HepG2 (cell line): Measurements from ENCODE around the gene H3-3A. TPM values are rescaled to one million over a fixed set of nuclear protein-coding genes. Genes with fewer than 3 reads are reported as not detected.
A peak's percentile ranks its signal among the peaks of the same experiment; 100 is the strongest.

Experiments used
- ATM ChIP-seq: fragments of 450-650 bp; IDR thresholded peaks from 2 replicates; pipeline ENCODE4 v1.7.1; 2017; ENCODE audit warnings: mild to moderate bottlenecking, borderline replicate concordance
- CEBPB ChIP-seq: IDR thresholded peaks from 2 replicates; pipeline ENCODE4 v1.6.1; 2011; ENCODE audit warnings: low read depth, low read length, improper control_type of control experiment, borderline replicate concordance
- FOSL2 ChIP-seq: sonication (generic); formaldehyde crosslinking; IDR thresholded peaks from 2 replicates; pipeline ENCODE4 v1.4.0; 2020; ENCODE audit warnings: missing genetic modification reagents
- GATAD2A ChIP-seq: IDR thresholded peaks from 2 replicates; pipeline ENCODE4 v1.6.1; 2016
- MAFK ChIP-seq, 2 experiments: IDR thresholded peaks in 1 of 2; conservative IDR thresholded peaks in 1 of 2; 2 replicates each; pipeline ENCODE4 v1.6.1; 2011; ENCODE audit warnings: improper control_type of control experiment in 2 of 2, low read length in 2 of 2
- MTA1 ChIP-seq: sonication (generic); formaldehyde crosslinking; IDR thresholded peaks from 2 replicates; pipeline ENCODE4 v1.4.0; 2020; ENCODE audit warnings: missing genetic modification reagents, mild to moderate bottlenecking, borderline replicate concordance
- NONO ChIP-seq, 2 experiments: fragments of 450-650 bp in 1 of 2; sonication (generic) in 1 of 2; formaldehyde crosslinking in 1 of 2; IDR thresholded peaks in 1 of 2; conservative IDR thresholded peaks in 1 of 2; 2 replicates each; pipeline versions ENCODE4 v1.6.1 to v1.8.0; 2017 to 2022; ENCODE audit warnings: mild to moderate bottlenecking in 1 of 2, missing genetic modification reagents in 1 of 2, moderate library complexity in 1 of 2
- RBM39 ChIP-seq: fragments of 200-400 bp; formaldehyde crosslinking; IDR thresholded peaks from one replicate; pipeline ENCODE4 v1.6.1; 2018; ENCODE audit warnings: antibody characterized with exemption, mild to moderate bottlenecking, low read depth, low read length; ENCODE audit not compliant: poor library complexity, severe bottlenecking
- RFXAP ChIP-seq: sonication (generic); formaldehyde crosslinking; IDR thresholded peaks from 2 replicates; pipeline ENCODE4 v1.4.0; 2020; ENCODE audit warnings: missing genetic modification reagents, borderline replicate concordance
- SIN3B ChIP-seq: fragments of 150-350 bp; IDR thresholded peaks from 2 replicates; pipeline ENCODE4 v1.6.1; 2014; ENCODE audit warnings: low read length
- TAF15 ChIP-seq: fragments of 200-400 bp; formaldehyde crosslinking; IDR thresholded peaks from one replicate; pipeline ENCODE4 v1.6.1; 2018; ENCODE audit warnings: mild to moderate bottlenecking, low read depth, low read length; ENCODE audit not compliant: poor library complexity, severe bottlenecking
- TBP ChIP-seq: sonication (generic); formaldehyde crosslinking; IDR thresholded peaks from 2 replicates; pipeline ENCODE4 v1.5.0; 2020; ENCODE audit warnings: missing genetic modification reagents
- ZKSCAN8 ChIP-seq: IDR thresholded peaks from 2 replicates; pipeline ENCODE4 v1.6.1; 2016; ENCODE audit warnings: borderline replicate concordance, missing genetic modification reagents, missing compliant biosample characterization
- ZNF7 ChIP-seq: IDR thresholded peaks from 2 replicates; pipeline ENCODE4 v1.6.1; 2016; ENCODE audit warnings: missing biosample characterization, missing genetic modification reagents
- polyA plus RNA-seq, 8 experiments: library from polyadenylated mRNA; depleted of rRNA in 3 of 8; stranded (reverse) in 7 of 8; unstranded in 1 of 8; fragments of >200 nt; fragmentation: Illumina TruSeq in 4 of 8; extraction: Trizol in 4 of 8; gene quantifications; 2 replicates each; pipeline versions ENCODE4 v1.2.1 to v1.2.3, GENCODE V29; 2011 to 2016; ENCODE audit warnings: low read depth in 4 of 8, missing spikeins in 1 of 8, mixed read lengths in 1 of 8; ENCODE audit not compliant: insufficient read depth in 1 of 8
- total RNA-seq, 5 experiments: library from RNA; depleted of rRNA; stranded (reverse); fragments of >200 nt; fragmentation: Illumina TruSeq; extraction: Trizol; gene quantifications; 2 replicates each; pipeline ENCODE4 v1.2.3, GENCODE V29; 2016; ENCODE audit warnings: low read depth in 1 of 5
- TF ChIP-seq, protein P1 (sequence below): sonication (generic); formaldehyde crosslinking; conservative IDR thresholded peaks from 2 replicates; pipeline ENCODE4 v1.4.0; 2020; ENCODE audit warnings: mild to moderate bottlenecking, missing genetic modification reagents, moderate library complexity
- TF ChIP-seq, protein P2 (sequence below): IDR thresholded peaks from 2 replicates; pipeline ENCODE4 v1.6.1; 2016; ENCODE audit warnings: mild to moderate bottlenecking
- TF ChIP-seq, protein P3 (sequence below): sonication (generic); formaldehyde crosslinking; IDR thresholded peaks from 2 replicates; pipeline ENCODE4 v1.5.1; 2020; ENCODE audit warnings: missing genetic modification reagents, mild to moderate bottlenecking, borderline replicate concordance

Gene H3-3A
- total and polyA plus RNA-seq, 2 of the 13 experiments (the other 11 are each of a cell fraction or from before 2014, with no cell fraction given), result 221 to 320 TPM

DNA sequence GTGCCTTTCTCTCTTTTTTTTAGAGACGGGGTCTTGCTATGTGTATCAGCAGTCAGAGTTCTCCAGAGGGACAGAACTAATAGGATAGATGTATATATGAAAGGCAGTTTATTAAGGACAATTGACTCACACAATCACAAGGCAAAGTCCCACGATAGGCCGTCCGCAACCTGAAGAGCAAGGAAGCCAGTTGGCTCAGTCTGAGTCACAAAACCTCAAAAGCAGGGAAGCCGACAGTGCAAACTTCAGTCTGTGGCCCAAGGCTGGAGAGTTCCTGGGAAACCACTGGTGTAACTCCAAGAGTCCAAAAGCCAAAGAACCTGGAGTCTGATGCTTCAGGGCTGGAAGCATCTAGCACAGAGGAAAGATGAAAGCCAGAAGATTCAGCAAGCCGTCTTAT, 16.3 kb upstream of the H3-3A start (continued):
- no peak for TF ChIP-seq CEBPB
- no peak for TF ChIP-seq TAF15
- TF ChIP-seq FOSL2 (CRISPR knock-in tag), result peak; percentile 85
- no peak for TF ChIP-seq RFXAP (CRISPR knock-in tag)
- TF ChIP-seq ZNF7 (CRISPR knock-in tag), result peak; percentile 85; the same call in 1 of the 2 replicates
- no peak for TF ChIP-seq MTA1 (CRISPR knock-in tag)
- TF ChIP-seq SIN3B, result no peak
- TF ChIP-seq, protein P1, sequence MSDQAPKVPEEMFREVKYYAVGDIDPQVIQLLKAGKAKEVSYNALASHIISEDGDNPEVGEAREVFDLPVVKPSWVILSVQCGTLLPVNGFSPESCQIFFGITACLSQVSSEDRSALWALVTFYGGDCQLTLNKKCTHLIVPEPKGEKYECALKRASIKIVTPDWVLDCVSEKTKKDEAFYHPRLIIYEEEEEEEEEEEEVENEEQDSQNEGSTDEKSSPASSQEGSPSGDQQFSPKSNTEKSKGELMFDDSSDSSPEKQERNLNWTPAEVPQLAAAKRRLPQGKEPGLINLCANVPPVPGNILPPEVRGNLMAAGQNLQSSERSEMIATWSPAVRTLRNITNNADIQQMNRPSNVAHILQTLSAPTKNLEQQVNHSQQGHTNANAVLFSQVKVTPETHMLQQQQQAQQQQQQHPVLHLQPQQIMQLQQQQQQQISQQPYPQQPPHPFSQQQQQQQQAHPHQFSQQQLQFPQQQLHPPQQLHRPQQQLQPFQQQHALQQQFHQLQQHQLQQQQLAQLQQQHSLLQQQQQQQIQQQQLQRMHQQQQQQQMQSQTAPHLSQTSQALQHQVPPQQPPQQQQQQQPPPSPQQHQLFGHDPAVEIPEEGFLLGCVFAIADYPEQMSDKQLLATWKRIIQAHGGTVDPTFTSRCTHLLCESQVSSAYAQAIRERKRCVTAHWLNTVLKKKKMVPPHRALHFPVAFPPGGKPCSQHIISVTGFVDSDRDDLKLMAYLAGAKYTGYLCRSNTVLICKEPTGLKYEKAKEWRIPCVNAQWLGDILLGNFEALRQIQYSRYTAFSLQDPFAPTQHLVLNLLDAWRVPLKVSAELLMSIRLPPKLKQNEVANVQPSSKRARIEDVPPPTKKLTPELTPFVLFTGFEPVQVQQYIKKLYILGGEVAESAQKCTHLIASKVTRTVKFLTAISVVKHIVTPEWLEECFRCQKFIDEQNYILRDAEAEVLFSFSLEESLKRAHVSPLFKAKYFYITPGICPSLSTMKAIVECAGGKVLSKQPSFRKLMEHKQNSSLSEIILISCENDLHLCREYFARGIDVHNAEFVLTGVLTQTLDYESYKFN (CRISPR knock-in tag), result no peak
- TF ChIP-seq ZKSCAN8 (CRISPR knock-in tag), result no peak
- TF ChIP-seq TBP, result no peak
- no peak for TF ChIP-seq NONO (IDR thresholded peaks at IDR 0.05)
- no peak for TF ChIP-seq NONO (CRISPR knock-in tag; conservative IDR thresholded peaks at IDR 0.05)
- TF ChIP-seq RBM39, result no peak
- 0 out of 2 replicates have a peak, but pooled peaks have one; percentile 19 for TF ChIP-seq GATAD2A (CRISPR knock-in tag)
- TF ChIP-seq, protein P2, sequence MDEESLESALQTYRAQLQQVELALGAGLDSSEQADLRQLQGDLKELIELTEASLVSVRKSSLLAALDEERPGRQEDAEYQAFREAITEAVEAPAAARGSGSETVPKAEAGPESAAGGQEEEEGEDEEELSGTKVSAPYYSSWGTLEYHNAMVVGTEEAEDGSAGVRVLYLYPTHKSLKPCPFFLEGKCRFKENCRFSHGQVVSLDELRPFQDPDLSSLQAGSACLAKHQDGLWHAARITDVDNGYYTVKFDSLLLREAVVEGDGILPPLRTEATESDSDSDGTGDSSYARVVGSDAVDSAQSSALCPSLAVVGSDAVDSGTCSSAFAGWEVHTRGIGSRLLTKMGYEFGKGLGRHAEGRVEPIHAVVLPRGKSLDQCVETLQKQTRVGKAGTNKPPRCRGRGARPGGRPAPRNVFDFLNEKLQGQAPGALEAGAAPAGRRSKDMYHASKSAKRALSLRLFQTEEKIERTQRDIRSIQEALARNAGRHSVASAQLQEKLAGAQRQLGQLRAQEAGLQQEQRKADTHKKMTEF (CRISPR knock-in tag), result 0 out of 2 replicates have a peak, but pooled peaks have one; percentile 33
- no peak for TF ChIP-seq ATM
- no peak for TF ChIP-seq MAFK (conservative IDR thresholded peaks at IDR 0.05 in 1 of 2, IDR thresholded peaks at IDR 0.05 in 1 of 2; ENCODE audit: low read length in 2 of 2)
- TF ChIP-seq, protein P3, sequence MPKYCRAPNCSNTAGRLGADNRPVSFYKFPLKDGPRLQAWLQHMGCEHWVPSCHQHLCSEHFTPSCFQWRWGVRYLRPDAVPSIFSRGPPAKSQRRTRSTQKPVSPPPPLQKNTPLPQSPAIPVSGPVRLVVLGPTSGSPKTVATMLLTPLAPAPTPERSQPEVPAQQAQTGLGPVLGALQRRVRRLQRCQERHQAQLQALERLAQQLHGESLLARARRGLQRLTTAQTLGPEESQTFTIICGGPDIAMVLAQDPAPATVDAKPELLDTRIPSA (CRISPR knock-in tag), result no peak
